ENCODE data around the gene ACOT13. TPM values are rescaled to one million over a fixed set of nuclear protein-coding genes. Genes with fewer than 3 reads are reported as not detected.
"Not testable (repeated sequence)": the region's sequence is repeated elsewhere in the genome, so short reads cannot be mapped to it uniquely, and the experiment has no call there.

The ACOT13 gene
- total RNA-seq, 2 donors from 2014 or later, result 2.9 to 5.3 TPM

DNA sequence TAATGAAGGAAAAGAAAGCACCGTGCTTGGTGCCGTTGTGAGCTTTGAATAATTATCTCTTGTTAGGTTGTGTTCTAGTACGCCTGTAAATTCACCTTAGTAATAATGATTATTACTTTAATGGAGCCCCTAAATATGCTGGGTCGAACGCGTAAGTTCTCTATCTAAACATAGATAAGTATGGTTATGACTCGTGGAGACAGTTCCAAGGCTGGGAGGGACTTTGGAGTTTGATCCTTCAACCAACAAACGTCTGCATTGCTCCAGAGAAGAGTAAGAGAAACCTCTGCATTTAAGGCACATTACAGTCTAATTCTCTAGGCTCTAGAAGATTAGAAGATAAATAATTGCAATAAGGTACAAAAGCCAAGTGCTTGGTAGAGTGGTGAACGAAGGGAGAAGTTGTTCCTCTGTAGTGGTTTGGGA lies 514 bp downstream of the ACOT13 start:
- no peak for ATAC-seq
- Mint-ChIP-seq H3K27ac (peak overlapping the region; percentile 99), H3K4me3 (peak overlapping the region; percentile 96), H3K4me1 (peaks cover 44% of the 10 kb centered on the region), H3K36me3 (ENCODE audit: low read depth) (peaks cover 7% of the 10 kb centered on the region), H3K27me3 (no peaks in the 10 kb centered on the region)
- no peak for DNase-seq
- H3K9me3 ChIP-seq (ENCODE audit: control insufficient read depth, low read length, poor library complexity, severe bottlenecking), result no peaks in the 10 kb centered on the region

DNA sequence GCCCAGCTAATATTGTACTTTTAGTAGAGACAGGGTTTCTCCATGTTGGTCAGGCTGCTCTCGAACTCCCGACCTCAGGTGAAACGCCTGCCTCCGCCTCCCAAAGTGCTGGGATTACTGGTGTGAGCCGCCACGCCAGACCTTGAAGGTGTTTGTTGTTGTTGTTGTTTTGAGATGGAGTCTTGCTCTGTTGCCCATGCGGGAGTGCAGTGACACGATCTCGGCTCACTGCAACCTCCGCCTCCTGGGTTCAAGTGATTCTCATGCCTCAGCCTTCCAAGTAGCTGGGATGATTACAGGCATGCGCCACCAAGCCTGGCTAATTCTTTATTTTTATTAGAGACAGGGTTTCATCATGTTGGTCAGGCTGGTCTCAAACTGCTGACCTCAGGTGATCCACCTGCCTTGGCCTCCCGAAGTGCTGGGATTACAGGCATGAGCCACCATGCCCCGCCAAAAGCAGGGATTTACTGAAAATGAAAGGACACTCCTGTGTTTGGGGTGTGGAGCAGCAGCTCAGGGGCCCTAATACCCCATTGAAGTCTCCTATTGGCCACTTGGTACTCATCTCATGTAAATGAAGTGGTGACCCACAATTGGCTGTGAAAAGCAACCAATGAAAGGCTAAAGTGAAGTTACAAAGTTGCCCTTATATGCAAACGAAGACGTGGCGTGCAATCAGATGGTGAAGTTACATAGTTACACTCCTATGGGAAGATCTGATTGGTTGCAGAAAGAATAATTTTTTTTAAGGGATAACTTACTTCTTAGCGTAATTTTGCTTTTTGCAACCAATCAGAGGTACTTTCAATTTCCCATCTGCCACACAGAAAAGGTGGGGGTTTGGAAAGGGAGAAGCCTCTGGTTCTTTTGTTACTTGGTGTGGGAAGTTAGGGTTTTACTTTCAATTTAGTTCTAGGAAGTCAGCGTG lies 1.5 kb downstream of the ACOT13 start:
- peak overlapping the region; percentile 39 for H3K27ac Mint-ChIP-seq
- not testable (repeated sequence) for DNase-seq; ATAC-seq; H3K27me3 Mint-ChIP-seq; H3K36me3 Mint-ChIP-seq (ENCODE audit: low read depth); H3K9me3 ChIP-seq (ENCODE audit: control insufficient read depth, low read length, poor library complexity, severe bottlenecking)
- H3K4me1 Mint-ChIP-seq, result peaks cover 36% of the 10 kb centered on the region
- H3K4me3 Mint-ChIP-seq, result peak overlapping the region; percentile 96

DNA sequence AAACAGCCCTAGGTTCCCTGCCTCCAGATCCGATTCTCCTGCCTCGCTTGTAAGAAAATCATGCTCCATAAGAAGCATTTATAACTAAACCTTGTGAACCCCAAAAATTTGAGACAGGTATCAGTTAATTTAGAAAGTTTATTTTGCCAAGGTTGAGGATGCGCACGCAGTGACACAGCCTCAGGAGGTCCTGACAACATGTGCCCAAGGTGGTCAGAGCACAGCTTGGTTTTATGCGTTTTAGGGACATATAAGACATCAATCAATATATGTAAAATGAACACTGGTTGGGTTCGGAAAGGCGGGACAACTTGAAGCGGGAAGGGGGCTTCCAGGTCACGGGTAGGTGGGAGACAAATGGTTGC lies 2.1 kb downstream of the ACOT13 start:
- Mint-ChIP-seq H3K36me3 (ENCODE audit: low read depth) (peaks cover 2% of the 10 kb centered on the region), H3K4me3 (peak overlapping the region; percentile 55), H3K27ac (peak overlapping the region; percentile 39), H3K27me3 (no peaks in the 10 kb centered on the region), H3K4me1 (peaks cover 30% of the 10 kb centered on the region)
- no peak for ATAC-seq
- no peaks in the 10 kb centered on the region for H3K9me3 ChIP-seq (ENCODE audit: control insufficient read depth, low read length, poor library complexity, severe bottlenecking)
- no peak for DNase-seq

DNA sequence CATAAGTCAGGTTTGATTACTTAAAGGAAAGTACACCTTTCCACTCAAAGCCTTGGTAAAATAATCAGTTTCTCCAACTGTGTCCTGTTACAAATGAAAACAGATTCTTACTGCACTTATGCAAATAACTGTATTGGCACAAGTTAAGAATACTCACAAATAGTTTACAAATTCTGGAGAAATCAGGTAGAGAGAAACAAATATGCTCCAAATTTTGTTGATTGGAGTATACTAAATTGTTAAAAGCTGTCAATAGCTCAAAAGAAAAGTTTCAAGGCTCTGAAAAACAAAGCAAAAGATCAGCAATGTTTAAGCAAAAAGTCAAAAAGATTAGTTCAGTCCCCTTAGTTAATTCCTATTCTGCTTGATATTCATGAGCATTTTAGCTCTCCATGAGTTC lies 3.6 kb downstream of the ACOT13 start:
- H3K27me3 Mint-ChIP-seq; H3K36me3 Mint-ChIP-seq (ENCODE audit: low read depth); H3K27ac Mint-ChIP-seq; H3K4me3 Mint-ChIP-seq; H3K9me3 ChIP-seq (ENCODE audit: control insufficient read depth, low read length, poor library complexity, severe bottlenecking); DNase-seq; ATAC-seq: not testable (repeated sequence)
- H3K4me1 Mint-ChIP-seq, result peaks cover 19% of the 10 kb centered on the region

DNA sequence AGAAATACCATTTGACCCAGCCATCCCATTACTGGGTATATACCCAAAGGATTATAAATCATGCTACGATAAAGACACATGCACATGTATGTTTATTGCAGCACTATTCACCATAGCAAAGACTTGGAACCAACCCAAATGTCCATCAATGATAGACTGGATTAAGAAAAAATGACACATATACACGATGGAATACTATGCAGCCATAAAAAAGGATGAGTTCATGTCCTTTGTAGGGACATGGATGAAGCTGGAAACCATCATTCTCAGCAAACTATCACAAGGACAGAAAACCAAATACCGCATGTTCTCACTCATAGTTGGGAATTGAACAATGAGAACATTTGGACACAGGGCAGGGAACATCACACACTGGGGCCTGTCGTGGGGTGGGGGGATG lies 4.2 kb downstream of the ACOT13 start:
- not testable (repeated sequence) for H3K27me3 Mint-ChIP-seq; H3K9me3 ChIP-seq (ENCODE audit: control insufficient read depth, low read length, poor library complexity, severe bottlenecking); H3K4me3 Mint-ChIP-seq; ATAC-seq; H3K36me3 Mint-ChIP-seq (ENCODE audit: low read depth); DNase-seq; H3K27ac Mint-ChIP-seq
- H3K4me1 Mint-ChIP-seq, result peaks cover 15% of the 10 kb centered on the region

DNA sequence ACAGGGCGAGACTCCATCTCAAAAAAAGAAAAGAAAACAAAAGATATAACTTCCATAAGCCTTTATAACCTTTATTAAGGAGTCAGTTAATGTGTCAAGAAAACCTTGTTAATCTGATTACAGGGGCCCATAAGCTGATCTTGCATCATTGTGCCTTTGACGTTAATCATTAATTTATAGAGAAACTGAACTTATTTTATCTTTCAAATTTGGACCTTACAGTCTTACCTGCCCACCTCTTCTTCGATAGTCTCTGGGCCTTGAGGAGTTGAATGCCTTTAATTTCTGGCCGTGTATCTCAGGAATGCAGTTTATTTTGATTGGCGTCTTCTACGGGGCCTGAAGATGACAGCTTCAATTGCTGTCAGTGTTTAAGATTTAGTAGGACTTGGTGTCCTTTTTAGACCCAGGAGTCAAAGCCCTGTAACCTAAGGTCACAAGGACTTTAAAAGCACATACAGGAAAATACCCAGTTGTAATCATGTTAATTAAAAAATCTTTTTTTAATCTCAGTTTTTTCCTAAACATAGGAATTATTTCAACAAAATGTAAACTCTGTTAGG lies 5.8 kb downstream of the ACOT13 start:
- no peaks in the 10 kb centered on the region for H3K9me3 ChIP-seq (ENCODE audit: control insufficient read depth, low read length, poor library complexity, severe bottlenecking)
- Mint-ChIP-seq H3K27ac (no peak overlapping the region), H3K4me3 (no peak overlapping the region), H3K27me3 (no peaks in the 10 kb centered on the region), H3K36me3 (ENCODE audit: low read depth) (no peaks in the 10 kb centered on the region), H3K4me1 (peaks cover 9% of the 10 kb centered on the region)
- DNase-seq (no peak), ATAC-seq (no peak)

DNA sequence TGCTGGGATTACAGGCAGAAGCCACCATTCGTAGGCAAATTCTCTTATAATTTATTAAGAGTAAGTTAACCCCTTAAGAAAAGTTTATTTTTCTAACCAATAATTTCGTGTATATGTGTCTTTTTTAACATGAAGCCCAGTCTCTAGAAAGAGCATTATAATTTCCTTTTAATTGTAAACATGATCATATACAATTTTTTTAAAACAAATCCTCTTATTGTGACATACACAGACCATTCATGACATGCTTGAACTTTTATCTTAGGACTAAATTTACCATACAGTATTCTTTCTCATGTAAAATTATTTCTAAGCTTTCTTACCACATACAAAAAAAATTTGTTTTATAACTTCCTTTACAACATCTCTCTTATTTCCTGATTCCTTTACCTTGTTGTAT lies 6.7 kb downstream of the ACOT13 start:
- DNase-seq (no peak), ATAC-seq (no peak)
- Mint-ChIP-seq H3K4me1 (peaks cover 6% of the 10 kb centered on the region), H3K27ac (no peak overlapping the region), H3K27me3 (no peaks in the 10 kb centered on the region), H3K36me3 (ENCODE audit: low read depth) (no peaks in the 10 kb centered on the region), H3K4me3 (no peak overlapping the region)
- H3K9me3 ChIP-seq (ENCODE audit: control insufficient read depth, low read length, poor library complexity, severe bottlenecking), result no peaks in the 10 kb centered on the region

DNA sequence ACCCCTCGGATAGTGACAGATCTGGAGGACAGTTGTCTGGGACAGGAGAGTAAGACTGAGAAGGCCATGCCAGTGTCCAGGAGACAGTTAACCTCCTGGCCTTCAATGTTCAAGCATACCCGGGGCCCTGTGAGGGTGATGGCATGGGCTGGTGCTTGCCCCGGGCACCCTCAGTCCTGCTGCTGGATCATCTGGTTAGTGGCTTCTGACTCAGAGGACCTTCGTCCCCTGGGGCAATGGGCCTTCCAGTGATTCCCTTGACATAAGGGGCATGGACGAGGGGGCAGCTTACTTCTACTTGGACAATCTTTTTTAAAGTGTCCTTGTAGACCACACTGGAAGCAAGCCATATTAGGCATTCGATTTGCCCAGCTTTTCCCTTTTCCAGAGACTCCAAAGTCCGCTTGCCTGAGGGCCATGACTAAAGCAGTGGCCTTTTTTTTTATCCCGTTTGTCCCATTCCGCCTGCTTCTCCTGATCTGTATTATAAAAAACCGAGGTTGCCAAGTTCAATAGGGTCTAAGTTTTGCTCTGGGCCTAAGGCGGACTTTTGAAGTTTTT lies 12.0 kb downstream of the ACOT13 start:
- not testable (repeated sequence) for H3K36me3 Mint-ChIP-seq (ENCODE audit: low read depth); H3K27me3 Mint-ChIP-seq; ATAC-seq; H3K27ac Mint-ChIP-seq; H3K9me3 ChIP-seq (ENCODE audit: control insufficient read depth, low read length, poor library complexity, severe bottlenecking); H3K4me1 Mint-ChIP-seq; DNase-seq; H3K4me3 Mint-ChIP-seq

DNA sequence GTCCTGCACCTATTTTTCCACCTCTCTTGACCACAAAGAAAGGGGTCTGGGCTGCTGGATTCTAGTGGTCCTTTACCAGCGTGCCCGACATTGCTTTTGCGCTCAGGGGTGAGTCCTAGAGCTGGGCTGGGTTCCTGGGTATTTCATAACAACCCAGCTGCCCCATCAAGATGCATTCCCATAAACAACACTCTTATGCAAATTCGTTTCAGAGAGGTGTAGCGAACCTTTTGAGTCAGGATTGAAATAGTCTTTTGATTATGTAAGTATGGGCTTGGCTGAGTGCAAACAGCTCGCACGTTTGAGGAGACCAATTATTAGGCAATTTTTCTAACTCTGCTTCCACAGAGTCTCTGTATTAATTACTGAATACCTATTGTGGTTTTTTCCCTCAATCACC lies 13.7 kb downstream of the ACOT13 start:
- no peaks in the 10 kb centered on the region for H3K27me3 Mint-ChIP-seq
- H3K36me3 Mint-ChIP-seq (ENCODE audit: low read depth), result no peaks in the 10 kb centered on the region
- no peaks in the 10 kb centered on the region for H3K9me3 ChIP-seq (ENCODE audit: control insufficient read depth, low read length, poor library complexity, severe bottlenecking)
- ATAC-seq, result no peak
- peaks cover 2% of the 10 kb centered on the region for H3K4me1 Mint-ChIP-seq
- H3K4me3 Mint-ChIP-seq, result no peak overlapping the region
- H3K27ac Mint-ChIP-seq, result no peak overlapping the region
- DNase-seq, result no peak

DNA sequence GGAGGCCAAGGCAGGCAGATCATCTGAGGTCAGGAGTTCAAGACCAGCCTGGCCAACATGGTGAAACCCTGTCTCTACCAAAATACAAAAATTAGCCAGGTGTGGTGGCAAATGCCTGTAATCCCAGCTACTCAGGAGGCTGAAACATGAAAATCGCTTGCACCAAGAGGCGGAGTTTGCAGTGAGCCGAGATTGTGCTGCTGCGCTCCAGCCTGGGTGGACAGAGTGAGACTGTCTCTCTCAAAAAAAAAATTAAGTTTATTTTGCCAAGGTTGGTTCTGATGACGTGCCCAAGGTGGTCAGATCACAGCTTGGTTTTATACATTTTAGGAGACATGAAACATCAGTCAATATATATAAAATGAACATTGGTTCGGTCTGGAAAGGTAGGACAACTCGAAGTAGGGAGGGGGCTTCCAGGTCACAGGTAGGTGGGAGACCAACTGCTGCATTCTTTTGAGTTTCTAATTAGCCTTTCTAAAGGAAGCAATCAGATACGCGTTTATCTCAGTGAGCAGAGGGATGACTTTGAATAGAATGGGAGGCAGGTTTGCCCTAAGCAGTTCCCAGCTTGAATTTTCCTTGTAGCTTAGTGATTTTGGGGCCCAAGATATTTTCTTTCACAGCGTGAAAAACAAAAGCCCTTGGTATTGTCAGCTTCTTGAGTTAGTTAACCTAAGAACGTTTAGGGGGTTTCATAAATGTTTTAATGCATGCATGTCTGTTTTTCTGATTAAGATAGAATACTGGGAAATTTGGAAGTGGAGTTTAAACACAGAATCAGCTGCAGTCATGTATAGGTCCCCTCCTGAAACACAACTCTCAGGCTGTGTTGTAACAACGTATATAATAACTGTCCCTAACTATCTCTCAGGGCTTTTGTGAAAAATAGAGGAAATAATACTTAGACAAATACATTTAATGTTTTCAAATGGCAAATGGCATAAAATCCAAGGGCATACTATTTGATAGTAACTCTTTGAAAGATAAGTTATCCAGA lies 16.7 kb downstream of the ACOT13 start:
- H3K9me3 ChIP-seq (ENCODE audit: control insufficient read depth, low read length, poor library complexity, severe bottlenecking), result no peaks in the 10 kb centered on the region
- Mint-ChIP-seq H3K27ac (peak overlapping the region; percentile 11), H3K27me3 (no peaks in the 10 kb centered on the region), H3K4me3 (no peak overlapping the region), H3K36me3 (ENCODE audit: low read depth) (peaks cover 4% of the 10 kb centered on the region), H3K4me1 (peaks cover 10% of the 10 kb centered on the region)
- ATAC-seq (no peak), DNase-seq (no peak)

DNA sequence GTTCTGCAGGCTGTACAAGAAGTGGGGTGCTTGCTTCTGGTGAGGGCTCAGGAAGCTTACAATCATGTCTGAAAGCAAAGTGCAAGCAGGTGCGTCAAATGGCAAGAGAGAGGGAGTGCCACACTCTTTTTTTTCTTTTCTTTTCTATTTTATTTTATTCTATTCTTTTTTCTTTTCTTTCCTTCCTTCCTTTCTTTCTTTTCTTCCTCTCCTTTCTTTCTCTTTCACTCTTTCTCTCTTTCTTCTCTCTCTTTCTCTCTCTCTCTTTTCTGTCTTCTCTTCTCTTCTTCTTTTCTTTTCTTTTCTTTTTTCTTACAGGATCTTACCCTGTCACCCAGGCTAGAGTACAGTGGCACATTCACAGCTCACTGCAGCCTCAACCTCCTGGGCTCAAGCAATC lies 19.5 kb downstream of the ACOT13 start:
- peak overlapping the region; percentile 77 for H3K27ac Mint-ChIP-seq

DNA sequence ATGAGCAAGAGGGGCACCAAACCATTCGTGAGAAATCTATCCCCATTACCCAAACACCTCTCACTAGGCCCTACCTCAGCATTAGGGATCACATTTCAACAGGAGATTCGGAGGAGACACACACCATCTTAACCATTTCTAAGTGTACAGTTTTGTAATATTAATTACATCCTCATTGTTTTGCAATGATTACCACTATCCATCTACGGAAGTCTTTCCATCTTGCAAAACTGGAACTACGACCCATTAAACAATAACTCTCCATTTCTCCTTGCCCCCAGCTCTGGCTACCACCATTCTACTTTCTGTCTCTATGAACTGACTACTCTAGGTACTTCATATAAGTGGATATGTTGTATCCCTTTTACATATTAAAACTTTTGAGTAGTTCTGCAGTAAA lies 20.1 kb downstream of the ACOT13 start:
- Mint-ChIP-seq H3K27ac (peak overlapping the region; percentile 77), H3K27me3 (no peaks in the 10 kb centered on the region), H3K36me3 (ENCODE audit: low read depth) (peaks cover 4% of the 10 kb centered on the region), H3K4me1 (peaks cover 15% of the 10 kb centered on the region), H3K4me3 (no peak overlapping the region)
- DNase-seq (no peak), ATAC-seq (no peak)
- no peaks in the 10 kb centered on the region for H3K9me3 ChIP-seq (ENCODE audit: control insufficient read depth, low read length, poor library complexity, severe bottlenecking)

More for the DNA sequence above, 19.5 kb downstream of the ACOT13 start:
- Mint-ChIP-seq H3K27me3 (no peaks in the 10 kb centered on the region), H3K4me3 (no peak overlapping the region), H3K4me1 (peaks cover 11% of the 10 kb centered on the region), H3K36me3 (ENCODE audit: low read depth) (peaks cover 4% of the 10 kb centered on the region)
- no peaks in the 10 kb centered on the region for H3K9me3 ChIP-seq (ENCODE audit: control insufficient read depth, low read length, poor library complexity, severe bottlenecking)
- ATAC-seq, result no peak
- no peak for DNase-seq

DNA sequence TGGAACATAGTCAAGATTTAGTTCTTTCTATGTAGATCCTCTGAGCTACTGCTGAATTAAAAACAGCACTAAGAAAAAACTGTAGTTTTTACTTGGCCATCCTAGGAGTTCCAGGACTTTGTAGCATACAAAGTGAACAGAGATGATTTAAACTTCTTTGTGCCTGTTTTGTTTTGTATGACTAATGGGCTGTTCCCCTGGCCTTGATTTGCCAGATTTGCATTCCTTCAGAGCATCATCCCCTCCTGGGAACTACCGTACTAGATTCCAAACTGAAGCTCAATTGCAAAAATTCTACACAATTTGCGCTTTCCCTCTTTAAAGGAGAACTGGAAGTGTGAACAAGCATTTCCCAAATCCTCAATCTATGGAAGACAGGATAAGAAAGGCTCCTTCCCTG lies 23.1 kb downstream of the ACOT13 start:
- H3K27me3 Mint-ChIP-seq, result no peaks in the 10 kb centered on the region
- H3K9me3 ChIP-seq (ENCODE audit: control insufficient read depth, low read length, poor library complexity, severe bottlenecking), result no peaks in the 10 kb centered on the region
- no peak overlapping the region for H3K27ac Mint-ChIP-seq
- ATAC-seq (no peak), DNase-seq (no peak)
- H3K4me1 Mint-ChIP-seq, result peaks cover 19% of the 10 kb centered on the region
- H3K4me3 Mint-ChIP-seq, result no peak overlapping the region
- H3K36me3 Mint-ChIP-seq (ENCODE audit: low read depth), result peaks cover 4% of the 10 kb centered on the region

Data from T-helper 17 cell (primary cell).